CD4-positive, alpha-beta T cell treated with Interleukin-2 at 100 ng/mL for 4 hours (primary cell): ENCODE results near the gene NPR2.

ENCODE experiments used
- DNase-seq: peaks from one replicate; pipeline ENCODE4 v3.0.0-alpha.2; 2020; ENCODE audit warnings: low spot score

NPR2 gene

GRCh38 chr9:35791297-35791921, at the start of gene NPR2:
Gene NPR2 (plus strand): TSS chr9:35791591. CDS start chr9:35792409, 818 bp downstream.
- no peak for DNase-seq

- DNase-seq = no peak
Observed at GRCh38 chr9:35741740-35742139, 49.7 kb upstream of the NPR2 start.

GRCh38 chr9:35743452-35743851, 47.9 kb upstream of the NPR2 start:
- DNase-seq = no peak

GRCh38 chr9:35743880-35744518, 47.4 kb upstream of the NPR2 start:
- DNase-seq = no peak

GRCh38 chr9:35745569-35745968, 45.8 kb upstream of the NPR2 start:
- no peak for DNase-seq

- DNase-seq = no peak
Observed at GRCh38 chr9:35746583-35746982, 44.8 kb upstream of the NPR2 start.

GRCh38 chr9:35748242-35748857, 43.0 kb upstream of the NPR2 start:
- DNase-seq = no peak

GRCh38 chr9:35748858-35749514, 42.4 kb upstream of the NPR2 start, which contains the start of the genes GBA2 and RGP1:
Gene GBA2 (minus strand): TSS chr9:35749228. CDS start chr9:35748704, 524 bp downstream.
Gene RGP1 (plus strand): TSS chr9:35749287. CDS start chr9:35749756, 469 bp downstream.
- peak; percentile 63 for DNase-seq

GRCh38 chr9:35749515-35750255, 41.7 kb upstream of the NPR2 start:
- DNase-seq = peak; percentile 51

- no peak for DNase-seq
Observed at GRCh38 chr9:35750256-35750531, 41.2 kb upstream of the NPR2 start.

- DNase-seq = no peak
Observed at GRCh38 chr9:35753466-35753865, 37.9 kb upstream of the NPR2 start.

GRCh38 chr9:35754264-35754663, 37.1 kb upstream of the NPR2 start, which contains the start of gene MSMP:
Gene MSMP (minus strand): TSS chr9:35754276. CDS start chr9:35754129, 147 bp downstream.
- DNase-seq = no peak

GRCh38 chr9:35755071-35755470, 36.3 kb upstream of the NPR2 start:
- DNase-seq = no peak

GRCh38 chr9:35756275-35757225, 34.8 kb upstream of the NPR2 start:
- DNase-seq = peak; percentile 77

GRCh38 chr9:35757226-35757891, 34.0 kb upstream of the NPR2 start:
- DNase-seq = no peak

GRCh38 chr9:35757892-35758275, 33.5 kb upstream of the NPR2 start:
- DNase-seq = no peak

- DNase-seq = no peak
Observed at GRCh38 chr9:35758475-35759050, 32.8 kb upstream of the NPR2 start.

- no peak for DNase-seq
Observed at GRCh38 chr9:35759795-35760194, 31.6 kb upstream of the NPR2 start.

GRCh38 chr9:35760651-35761050, 30.7 kb upstream of the NPR2 start:
- no peak for DNase-seq

GRCh38 chr9:35763181-35763580, 28.2 kb upstream of the NPR2 start:
- DNase-seq = no peak
